H1 (cell line): ENCODE data around the gene BTBD9. TPM values are rescaled to one million over a fixed set of nuclear protein-coding genes. Genes with fewer than 3 reads are reported as not detected.

Experiments used
- SIRT6 ChIP-seq: IDR thresholded peaks from one replicate; pipeline ENCODE4 v1.7.1; 2012; ENCODE audit warnings: low read length, inconsistent platforms
- polyA plus RNA-seq, 7 experiments: library from polyadenylated mRNA; depleted of rRNA in 3 of 7; stranded (reverse) in 5 of 7; unstranded in 2 of 7; fragments of >200 nt in 5 of 7; fragments of 200-250 nt in 2 of 7; gene quantifications; 1 replicate in 5 of 7; 2 replicates in 1 of 7; 4 replicates in 1 of 7; pipeline versions ENCODE4 v1.2.1 to v1.2.3, GENCODE V29; 2011 to 2013; ENCODE audit warnings: missing spikeins in 2 of 7, mixed read lengths in 2 of 7
- total RNA-seq: library from RNA; stranded (reverse); fragmentation: NEBNext Ultra II Directional; extraction: Animal tissue kit (Norgen Biotek cat#: 25700); gene quantifications from 2 replicates; pipeline ENCODE4 v1.2.1, GENCODE V29; 2021

The BTBD9 gene
- total and polyA plus RNA-seq, 2 of the 8 experiments (the other 6 are each of a cell fraction or from before 2014, with no cell fraction given) = 0.92 to 4.1 TPM

- TF ChIP-seq SIRT6 = no peak
These were observed 405.6 kb downstream of the BTBD9 start (continued) for GRCh38 chr6:38234141-38234540.
